22Rv1 (cell line): ENCODE data around the gene H6PD.

Experiments used
- ZFX ChIP-seq: fragments of 450-650 bp; IDR thresholded peaks from 2 replicates; pipeline ENCODE4 v1.6.1; 2017; ENCODE audit warnings: antibody characterized with exemption, borderline replicate concordance
- TF ChIP-seq, protein P1 (sequence below): fragments of 450-650 bp; IDR thresholded peaks from 2 replicates; pipeline ENCODE4 v1.5.1; 2017; ENCODE audit warnings: mild to moderate bottlenecking

DNA sequence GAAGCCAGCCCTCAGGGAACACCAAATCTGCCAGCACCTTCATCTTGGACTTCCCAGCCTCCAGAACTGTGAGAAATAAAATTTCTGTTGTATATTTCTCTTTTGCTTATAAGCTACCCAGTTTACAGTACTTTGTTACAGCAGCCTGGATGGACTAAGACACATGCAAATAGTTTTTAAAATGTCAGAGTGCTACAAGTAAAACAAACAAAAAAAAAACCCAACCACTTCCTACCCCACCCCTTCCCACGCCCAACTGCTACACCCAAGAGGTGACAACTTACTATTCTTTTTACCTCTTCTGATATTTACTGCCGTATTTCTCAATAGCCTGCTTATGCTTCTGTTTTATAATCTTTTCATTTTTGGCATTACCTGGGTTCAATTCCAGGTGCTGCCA lies 49.5 kb downstream of the H6PD start:
- TF ChIP-seq, protein P1, sequence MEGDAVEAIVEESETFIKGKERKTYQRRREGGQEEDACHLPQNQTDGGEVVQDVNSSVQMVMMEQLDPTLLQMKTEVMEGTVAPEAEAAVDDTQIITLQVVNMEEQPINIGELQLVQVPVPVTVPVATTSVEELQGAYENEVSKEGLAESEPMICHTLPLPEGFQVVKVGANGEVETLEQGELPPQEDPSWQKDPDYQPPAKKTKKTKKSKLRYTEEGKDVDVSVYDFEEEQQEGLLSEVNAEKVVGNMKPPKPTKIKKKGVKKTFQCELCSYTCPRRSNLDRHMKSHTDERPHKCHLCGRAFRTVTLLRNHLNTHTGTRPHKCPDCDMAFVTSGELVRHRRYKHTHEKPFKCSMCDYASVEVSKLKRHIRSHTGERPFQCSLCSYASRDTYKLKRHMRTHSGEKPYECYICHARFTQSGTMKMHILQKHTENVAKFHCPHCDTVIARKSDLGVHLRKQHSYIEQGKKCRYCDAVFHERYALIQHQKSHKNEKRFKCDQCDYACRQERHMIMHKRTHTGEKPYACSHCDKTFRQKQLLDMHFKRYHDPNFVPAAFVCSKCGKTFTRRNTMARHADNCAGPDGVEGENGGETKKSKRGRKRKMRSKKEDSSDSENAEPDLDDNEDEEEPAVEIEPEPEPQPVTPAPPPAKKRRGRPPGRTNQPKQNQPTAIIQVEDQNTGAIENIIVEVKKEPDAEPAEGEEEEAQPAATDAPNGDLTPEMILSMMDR = no peak
- no peak for TF ChIP-seq ZFX
